Activated T-helper 17 cell treated with anti-CD3 and anti-CD28 coated beads, Interleukin-2, amount 50 U/mL, for 72 hours (primary cell): ENCODE data around the gene CAPN7. TPM values are rescaled to one million over a fixed set of nuclear protein-coding genes. Genes with fewer than 3 reads are reported as not detected.

Experiments used
- ATAC-seq: fragments of 150-1000 bp; cut with Tn5 transposase; replicated peaks from 2 replicates; pipeline ENCODE4 v1.10.0; 2021; ENCODE audit warnings: mild to moderate bottlenecking, moderate library complexity
- H3K27ac Mint-ChIP-seq: one replicate; pipeline ENCODE4 v1.8.0; 2022; ENCODE audit warnings: mixed read lengths
- H3K27me3 Mint-ChIP-seq: one replicate; pipeline ENCODE4 v1.8.0; 2022; ENCODE audit warnings: mixed read lengths
- H3K36me3 Mint-ChIP-seq: one replicate; pipeline ENCODE4 v1.8.0; 2022; ENCODE audit warnings: low read depth, mild to moderate bottlenecking, mixed read lengths
- H3K4me1 Mint-ChIP-seq: one replicate; pipeline ENCODE4 v1.8.0; 2022; ENCODE audit warnings: mixed read lengths
- H3K4me3 Mint-ChIP-seq: one replicate; pipeline ENCODE4 v1.8.0; 2022; ENCODE audit warnings: mild to moderate bottlenecking, mixed read lengths
- H3K9me3 Mint-ChIP-seq: one replicate; pipeline ENCODE4 v1.8.0; 2022; ENCODE audit warnings: mixed read lengths
- total RNA-seq, 2 donors: library from RNA; stranded (reverse); gene quantifications; one replicate each; pipeline ENCODE4 v1.2.3, GENCODE V29; 2022

Gene CAPN7
- total RNA-seq, 2 donors from 2014 or later: 32.3 to 38.9 TPM

GRCh38 chr3:15269091-15269989, 63.3 kb downstream of the CAPN7 start:
- peaks cover 36% of the 10 kb centered on the region for H3K36me3 Mint-ChIP-seq
- peak; percentile 86 for ATAC-seq
- H3K4me3 Mint-ChIP-seq: peak overlapping the region; percentile 81
- no peaks in the 10 kb centered on the region for H3K9me3 Mint-ChIP-seq
- H3K27ac Mint-ChIP-seq: peak overlapping the region; percentile 95
- H3K27me3 Mint-ChIP-seq: no peaks in the 10 kb centered on the region
- peaks cover 44% of the 10 kb centered on the region for H3K4me1 Mint-ChIP-seq

DNA sequence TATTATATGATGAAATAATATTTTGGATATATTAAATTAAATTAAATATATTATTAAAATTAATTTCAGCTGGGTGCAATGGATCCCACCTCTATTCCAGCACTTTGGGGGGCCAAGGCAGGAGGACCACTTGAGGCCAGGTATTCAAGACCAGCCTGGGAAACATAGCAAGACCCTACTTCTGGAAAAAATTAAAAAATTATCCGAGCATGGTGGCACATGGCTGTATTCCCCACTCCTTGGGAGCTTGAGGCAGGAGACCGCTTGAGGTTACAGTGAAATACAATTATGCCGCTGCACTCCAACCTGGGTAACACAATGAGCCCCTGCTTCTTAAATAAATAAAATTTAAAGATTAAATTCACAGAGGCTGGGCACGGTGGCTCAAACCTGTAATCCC, 65.0 kb downstream of the CAPN7 start:
- no peak for ATAC-seq
- peaks cover 47% of the 10 kb centered on the region for H3K4me1 Mint-ChIP-seq
- H3K9me3 Mint-ChIP-seq: no peaks in the 10 kb centered on the region
- peaks cover 34% of the 10 kb centered on the region for H3K36me3 Mint-ChIP-seq
- no peaks in the 10 kb centered on the region for H3K27me3 Mint-ChIP-seq
- no peak overlapping the region for H3K27ac Mint-ChIP-seq
- peak overlapping the region; percentile 68 for H3K4me3 Mint-ChIP-seq

GRCh38 chr3:15271785-15272381, 65.8 kb downstream of the CAPN7 start:
- ATAC-seq: peak; percentile 59
- H3K27me3 Mint-ChIP-seq: no peaks in the 10 kb centered on the region

GRCh38 chr3:15272426-15273196, 66.6 kb downstream of the CAPN7 start:
- Mint-ChIP-seq H3K27me3 (no peaks in the 10 kb centered on the region), H3K4me1 (peaks cover 51% of the 10 kb centered on the region), H3K9me3 (no peaks in the 10 kb centered on the region), H3K36me3 (peaks cover 34% of the 10 kb centered on the region), H3K4me3 (peak overlapping the region; percentile 68), H3K27ac (peak overlapping the region; percentile 86)
- ATAC-seq: no peak

More at GRCh38 chr3:15271785-15272381, 65.8 kb downstream of the CAPN7 start:
- H3K4me1 Mint-ChIP-seq: peaks cover 46% of the 10 kb centered on the region
- peaks cover 34% of the 10 kb centered on the region for H3K36me3 Mint-ChIP-seq
- H3K9me3 Mint-ChIP-seq: no peaks in the 10 kb centered on the region
- peak overlapping the region; percentile 68 for H3K4me3 Mint-ChIP-seq
- peak overlapping the region; percentile 86 for H3K27ac Mint-ChIP-seq

DNA sequence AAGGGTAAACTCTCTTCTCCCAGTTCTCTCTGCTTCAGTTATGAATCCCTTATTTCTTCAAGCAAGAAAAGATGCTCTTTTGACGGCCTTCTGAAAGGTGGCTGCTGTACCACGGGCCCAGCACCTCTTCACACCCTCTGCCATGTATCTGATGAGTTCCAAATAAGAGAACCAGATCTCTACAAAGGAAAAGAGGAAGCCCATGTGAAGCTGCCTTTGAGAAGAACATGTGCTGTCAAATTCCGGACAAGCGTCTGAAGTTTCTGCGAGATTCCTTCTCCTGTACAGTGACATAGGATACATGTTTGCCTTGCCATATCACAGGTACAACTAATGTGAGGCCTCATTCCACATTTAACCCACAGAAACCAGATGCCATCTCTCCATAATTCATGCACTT, 67.2 kb downstream of the CAPN7 start:
- ATAC-seq: no peak
- peaks cover 53% of the 10 kb centered on the region for H3K4me1 Mint-ChIP-seq
- peaks cover 34% of the 10 kb centered on the region for H3K36me3 Mint-ChIP-seq
- H3K27ac Mint-ChIP-seq: peak overlapping the region; percentile 69
- H3K27me3 Mint-ChIP-seq: no peaks in the 10 kb centered on the region
- H3K9me3 Mint-ChIP-seq: no peaks in the 10 kb centered on the region
- H3K4me3 Mint-ChIP-seq: peak overlapping the region; percentile 14

DNA sequence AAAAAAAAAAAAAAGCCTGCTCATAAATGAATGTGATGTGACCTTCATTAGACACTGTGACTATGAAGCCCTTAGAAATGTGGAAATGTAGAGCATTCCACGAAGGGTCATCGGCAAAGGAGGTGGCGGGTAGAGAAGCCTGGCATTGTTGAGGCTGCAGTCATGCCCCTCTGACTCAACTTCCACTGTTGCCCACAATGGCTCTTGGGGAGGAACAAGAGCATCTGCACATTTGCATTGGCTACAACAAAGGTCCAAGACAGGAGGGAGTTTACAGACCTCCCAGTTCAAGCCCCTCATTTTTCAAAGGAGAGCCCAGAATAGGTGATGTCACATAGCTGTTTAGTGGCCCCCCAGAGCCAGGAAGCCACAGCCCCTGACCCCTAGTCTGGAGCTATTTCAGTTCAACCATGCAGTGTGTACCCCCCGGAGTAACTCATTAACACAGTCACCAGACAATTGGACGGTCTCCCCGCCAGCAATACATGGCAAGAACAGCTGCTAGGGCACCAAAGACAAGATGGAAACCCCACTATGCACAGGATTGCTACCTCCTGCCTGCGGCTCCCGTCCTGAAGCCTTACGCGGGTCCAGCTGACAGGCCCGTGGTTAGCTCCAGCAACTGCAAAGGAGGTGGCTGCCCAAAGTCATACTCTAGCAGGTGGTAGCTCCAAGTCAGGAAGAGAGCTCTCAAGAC, 70.1 kb downstream of the CAPN7 start:
- H3K36me3 Mint-ChIP-seq: peaks cover 14% of the 10 kb centered on the region
- H3K9me3 Mint-ChIP-seq: no peaks in the 10 kb centered on the region
- no peaks in the 10 kb centered on the region for H3K27me3 Mint-ChIP-seq
- H3K4me3 Mint-ChIP-seq: peak overlapping the region; percentile 62
- peak overlapping the region; percentile 84 for H3K27ac Mint-ChIP-seq
- ATAC-seq: peak; percentile 23
- peaks cover 46% of the 10 kb centered on the region for H3K4me1 Mint-ChIP-seq

GRCh38 chr3:15277861-15278500, 71.9 kb downstream of the CAPN7 start:
- no peak for ATAC-seq
- Mint-ChIP-seq H3K4me3 (no peak overlapping the region), H3K36me3 (peaks cover 6% of the 10 kb centered on the region), H3K9me3 (no peaks in the 10 kb centered on the region), H3K27ac (peak overlapping the region; percentile 83), H3K27me3 (no peaks in the 10 kb centered on the region), H3K4me1 (peaks cover 42% of the 10 kb centered on the region)

DNA sequence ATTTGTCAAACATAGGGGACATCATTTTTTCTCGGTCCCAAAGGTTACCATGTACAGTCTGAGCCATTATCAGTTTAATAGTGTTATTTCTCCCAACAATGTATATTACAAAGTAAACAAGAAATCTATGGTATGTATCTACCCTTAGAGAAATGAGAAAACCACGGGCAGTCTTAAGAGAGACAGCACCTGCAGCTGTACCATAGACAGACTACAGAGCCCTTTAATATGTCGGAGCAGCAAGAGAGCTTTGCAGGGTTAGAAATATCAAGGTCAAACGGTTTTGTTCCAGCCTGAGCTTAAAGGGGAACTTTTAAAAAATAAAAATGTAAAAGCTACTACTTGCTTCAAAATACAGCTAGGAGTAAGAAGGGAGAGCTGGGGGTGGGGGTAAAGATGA, 73.2 kb downstream of the CAPN7 start:
- Mint-ChIP-seq H3K4me1 (peaks cover 51% of the 10 kb centered on the region), H3K27me3 (no peaks in the 10 kb centered on the region), H3K27ac (peak overlapping the region; percentile 10), H3K4me3 (no peak overlapping the region), H3K9me3 (no peaks in the 10 kb centered on the region), H3K36me3 (peaks cover 6% of the 10 kb centered on the region)
- ATAC-seq: no peak

GRCh38 chr3:15279671-15280402, 73.8 kb downstream of the CAPN7 start:
- peak overlapping the region; percentile 9 for H3K4me3 Mint-ChIP-seq
- peak overlapping the region; percentile 42 for H3K27ac Mint-ChIP-seq
- no peaks in the 10 kb centered on the region for H3K9me3 Mint-ChIP-seq
- H3K27me3 Mint-ChIP-seq: no peaks in the 10 kb centered on the region
- H3K4me1 Mint-ChIP-seq: peaks cover 52% of the 10 kb centered on the region
- peaks cover 6% of the 10 kb centered on the region for H3K36me3 Mint-ChIP-seq
- peak; percentile 22 for ATAC-seq

DNA sequence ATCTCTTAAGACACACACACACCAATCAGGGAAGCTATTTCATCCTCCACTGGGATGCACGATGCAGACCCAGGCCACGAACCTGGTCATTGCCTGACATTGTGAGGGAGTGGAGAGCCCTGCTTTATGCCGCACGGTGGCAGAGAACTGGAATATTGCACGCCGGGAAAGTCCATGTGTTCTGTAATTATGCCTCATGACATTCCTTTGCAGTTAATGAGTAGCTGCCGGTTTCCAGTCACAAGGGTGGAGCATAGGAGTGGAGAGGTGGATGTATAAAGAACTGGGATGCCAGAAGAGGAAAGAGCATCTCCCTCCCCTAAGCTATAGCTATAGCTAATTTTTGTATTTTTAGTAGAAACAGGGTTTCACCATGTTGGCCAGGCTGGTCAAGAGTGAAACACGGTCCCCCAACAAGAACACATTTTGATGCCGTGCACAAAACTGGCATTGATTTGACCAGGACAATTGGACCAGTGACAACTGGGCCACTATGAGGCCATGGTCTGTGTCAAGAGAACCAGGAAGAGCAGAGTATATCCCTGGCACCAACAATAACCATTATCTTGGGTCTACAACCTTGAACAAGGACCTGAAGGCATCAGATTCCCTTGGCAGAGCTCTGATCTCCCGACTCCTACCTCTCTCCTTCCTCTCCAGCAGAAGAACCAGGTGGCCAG, 74.9 kb downstream of the CAPN7 start:
- Mint-ChIP-seq H3K4me1 (peaks cover 48% of the 10 kb centered on the region), H3K9me3 (no peaks in the 10 kb centered on the region), H3K27ac (peak overlapping the region; percentile 42), H3K27me3 (no peaks in the 10 kb centered on the region), H3K36me3 (peaks cover 5% of the 10 kb centered on the region), H3K4me3 (peak overlapping the region; percentile 9)
- no peak for ATAC-seq

- Mint-ChIP-seq H3K27ac (no peak overlapping the region), H3K4me1 (peaks cover 43% of the 10 kb centered on the region), H3K4me3 (no peak overlapping the region), H3K27me3 (no peaks in the 10 kb centered on the region), H3K36me3 (peaks cover 11% of the 10 kb centered on the region), H3K9me3 (no peaks in the 10 kb centered on the region)
- ATAC-seq: no peak
Measured at GRCh38 chr3:15281817-15282216, 75.8 kb downstream of the CAPN7 start.

DNA sequence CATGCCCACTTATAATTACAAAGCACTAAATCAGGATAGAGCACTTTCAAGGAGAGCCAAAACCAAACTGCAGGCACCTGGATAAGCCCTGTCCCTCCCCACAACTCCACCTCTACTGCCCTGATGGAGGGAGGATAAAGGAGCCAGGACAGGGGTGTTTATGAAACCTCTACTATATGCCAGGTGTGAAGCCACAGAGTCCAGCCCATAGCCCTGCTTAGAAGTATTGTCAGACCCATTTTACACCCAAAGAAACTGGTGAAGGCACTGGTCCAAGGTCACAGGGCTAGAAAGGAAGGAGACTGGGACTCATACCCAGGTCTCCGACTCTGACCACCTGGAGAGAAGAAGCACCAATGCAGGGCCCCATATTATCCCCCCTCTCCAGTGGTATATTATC, 77.7 kb downstream of the CAPN7 start:
- Mint-ChIP-seq H3K36me3 (peaks cover 11% of the 10 kb centered on the region), H3K4me1 (peaks cover 50% of the 10 kb centered on the region), H3K9me3 (no peaks in the 10 kb centered on the region), H3K27ac (peak overlapping the region; percentile 7), H3K27me3 (no peaks in the 10 kb centered on the region), H3K4me3 (no peak overlapping the region)
- no peak for ATAC-seq
